Choroid plexus epithelial cell (primary cell): Measurements from ENCODE around the gene CPSF6.

Experiments
- DNase-seq: peaks from one replicate; pipeline ENCODE4 v3.0.0-alpha.2; 2010; ENCODE audit warnings: low read depth
- H3K4me3 ChIP-seq: 2 replicates; pipeline ENCODE4 v1.5.1; 2011; ENCODE audit warnings: low read depth, mild to moderate bottlenecking, control low read depth, low read length, moderate library complexity
- CTCF ChIP-seq: conservative IDR thresholded peaks from 2 replicates; pipeline ENCODE4 v1.5.1; 2011; ENCODE audit warnings: low read depth, mild to moderate bottlenecking, control low read depth, inconsistent platforms, low read length, moderate library complexity

The CPSF6 gene

GRCh38 chr12:69214169-69214568 lies 25.2 kb upstream of the CPSF6 start:
- no peak for DNase-seq
- no peak for TF ChIP-seq CTCF
- no peak overlapping the region for H3K4me3 ChIP-seq

GRCh38 chr12:69225251-69225910 lies 14.0 kb upstream of the CPSF6 start:
- no peak for DNase-seq
- TF ChIP-seq CTCF: no peak
- H3K4me3 ChIP-seq: no peak overlapping the region

- no peak for DNase-seq
- no peak overlapping the region for H3K4me3 ChIP-seq
- TF ChIP-seq CTCF: no peak
These were observed 7.9 kb upstream of the CPSF6 start for GRCh38 chr12:69231479-69231878.

- peak overlapping the region; percentile 77 for H3K4me3 ChIP-seq
- DNase-seq: no peak
- no peak for TF ChIP-seq CTCF
These were observed 599 bp upstream of the CPSF6 start for GRCh38 chr12:69238589-69239351.

- DNase-seq: peak; percentile 23
- TF ChIP-seq CTCF: no peak
- peak overlapping the region; percentile 77 for H3K4me3 ChIP-seq
These were observed 707 bp downstream of the CPSF6 start for GRCh38 chr12:69239922-69240630.

GRCh38 chr12:69240631-69240995 lies 1.2 kb downstream of the CPSF6 start:
- peak overlapping the region; percentile 77 for H3K4me3 ChIP-seq
- DNase-seq: peak; percentile 22
- no peak for TF ChIP-seq CTCF
